H1 (cell line): ENCODE results near the gene HORMAD2. TPM values are rescaled to one million over a fixed set of nuclear protein-coding genes. Genes with fewer than 3 reads are reported as not detected.

Experiments
- NRF1 ChIP-seq: IDR thresholded peaks from 2 replicates; pipeline ENCODE4 v1.6.1; 2011; ENCODE audit warnings: mild to moderate bottlenecking, low read depth, low read length, improper control_type of control experiment
- USF2 ChIP-seq: IDR thresholded peaks from 2 replicates; pipeline ENCODE4 v1.6.1; 2011; ENCODE audit warnings: low read length, improper control_type of control experiment
- polyA plus RNA-seq, 7 experiments: library from polyadenylated mRNA; depleted of rRNA in 3 of 7; stranded (reverse) in 5 of 7; unstranded in 2 of 7; fragments of >200 nt in 5 of 7; fragments of 200-250 nt in 2 of 7; gene quantifications; 1 replicate in 5 of 7; 2 replicates in 1 of 7; 4 replicates in 1 of 7; pipeline versions ENCODE4 v1.2.1 to v1.2.3, GENCODE V29; 2011 to 2013; ENCODE audit warnings: missing spikeins in 2 of 7, mixed read lengths in 2 of 7
- total RNA-seq: library from RNA; stranded (reverse); fragmentation: NEBNext Ultra II Directional; extraction: Animal tissue kit (Norgen Biotek cat#: 25700); gene quantifications from 2 replicates; pipeline ENCODE4 v1.2.1, GENCODE V29; 2021

Gene HORMAD2
- total and polyA plus RNA-seq, 2 of the 8 experiments (the other 6 are each of a cell fraction or from before 2014, with no cell fraction given): 0.03 TPM; not detected in 1

- TF ChIP-seq USF2 (no peak), NRF1 (no peak)
Observed at GRCh38 chr22:30094804-30095203, 14.5 kb downstream of the HORMAD2 start (continued).
